ENCODE data around the gene KIF17.

- TF ChIP-seq CTCF (IDR thresholded peaks at IDR 0.05) (no peak), POLR2A (IDR thresholded peaks at IDR 0.05) (no peak)
Measured at GRCh38 chr1:20657024-20657423, 60.8 kb downstream of the KIF17 start.
